Measurements from ENCODE around the gene TBCD.

TBCD gene

GRCh38 chr17:82927311-82927660 lies 175.4 kb downstream of the TBCD start:
- DNase-seq, result no peak
- in situ Hi-C loops (cut with HindIII; ENCODE audit: low pct_ligation_motif_present, low sequenced_read_pairs), result no loop called here
- Histone ChIP-seq H3K27me3 (replicated peaks) (no peaks in the 10 kb centered on the region), H3K27ac (no peak overlapping the region), H3K36me3 (replicated peaks) (peaks cover 30% of the 10 kb centered on the region), H3K4me3 (ENCODE audit: low read depth, low read length) (no peak overlapping the region)
- TF ChIP-seq, protein P1, sequence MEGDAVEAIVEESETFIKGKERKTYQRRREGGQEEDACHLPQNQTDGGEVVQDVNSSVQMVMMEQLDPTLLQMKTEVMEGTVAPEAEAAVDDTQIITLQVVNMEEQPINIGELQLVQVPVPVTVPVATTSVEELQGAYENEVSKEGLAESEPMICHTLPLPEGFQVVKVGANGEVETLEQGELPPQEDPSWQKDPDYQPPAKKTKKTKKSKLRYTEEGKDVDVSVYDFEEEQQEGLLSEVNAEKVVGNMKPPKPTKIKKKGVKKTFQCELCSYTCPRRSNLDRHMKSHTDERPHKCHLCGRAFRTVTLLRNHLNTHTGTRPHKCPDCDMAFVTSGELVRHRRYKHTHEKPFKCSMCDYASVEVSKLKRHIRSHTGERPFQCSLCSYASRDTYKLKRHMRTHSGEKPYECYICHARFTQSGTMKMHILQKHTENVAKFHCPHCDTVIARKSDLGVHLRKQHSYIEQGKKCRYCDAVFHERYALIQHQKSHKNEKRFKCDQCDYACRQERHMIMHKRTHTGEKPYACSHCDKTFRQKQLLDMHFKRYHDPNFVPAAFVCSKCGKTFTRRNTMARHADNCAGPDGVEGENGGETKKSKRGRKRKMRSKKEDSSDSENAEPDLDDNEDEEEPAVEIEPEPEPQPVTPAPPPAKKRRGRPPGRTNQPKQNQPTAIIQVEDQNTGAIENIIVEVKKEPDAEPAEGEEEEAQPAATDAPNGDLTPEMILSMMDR (IDR thresholded peaks at IDR 0.05; ENCODE audit: low read depth, low read length, missing control alignments), result no peak

- Histone ChIP-seq H3K36me3 (replicated peaks) (peaks cover 30% of the 10 kb centered on the region), H3K27me3 (replicated peaks) (no peaks in the 10 kb centered on the region), H3K27ac (no peak overlapping the region), H3K4me3 (ENCODE audit: low read depth, low read length) (no peak overlapping the region)
- TF ChIP-seq, protein P1 (IDR thresholded peaks at IDR 0.05; ENCODE audit: low read depth, low read length, missing control alignments), result no peak
- in situ Hi-C loops (cut with HindIII; ENCODE audit: low pct_ligation_motif_present, low sequenced_read_pairs), result no loop called here
- DNase-seq, result no peak
Observed at GRCh38 chr17:82927661-82928601, 176.1 kb downstream of the TBCD start.

DNA sequence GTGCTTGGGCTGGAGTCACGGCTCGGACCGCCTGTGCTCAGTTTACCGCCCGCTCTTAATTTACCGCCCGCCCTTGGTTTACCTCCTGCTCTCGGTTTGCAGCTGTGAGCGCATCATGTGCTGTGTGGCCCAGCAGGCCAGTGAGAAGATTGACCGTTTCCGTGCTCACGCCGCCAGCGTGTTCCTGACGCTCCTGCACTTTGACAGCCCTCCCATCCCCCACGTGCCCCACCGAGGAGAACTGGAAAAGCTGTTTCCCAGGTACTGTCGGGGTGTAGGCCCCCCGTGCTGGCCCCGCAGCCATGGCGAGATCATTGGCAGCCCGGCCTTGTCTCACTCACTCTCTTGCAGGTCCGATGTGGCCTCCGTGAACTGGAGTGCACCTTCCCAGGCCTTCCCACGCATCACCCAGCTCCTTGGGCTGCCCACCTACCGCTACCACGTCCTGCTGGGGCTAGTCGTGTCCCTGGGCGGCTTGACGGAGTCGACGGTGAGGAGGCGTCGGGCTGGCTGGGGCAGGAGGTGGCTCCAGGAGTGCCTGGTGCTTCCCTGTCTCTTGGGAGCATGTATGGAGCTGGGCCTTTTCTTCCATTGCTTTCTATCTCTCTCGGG lies 177.3 kb downstream of the TBCD start:
- Histone ChIP-seq H3K4me3 (ENCODE audit: low read depth, low read length) (no peak overlapping the region), H3K36me3 (replicated peaks) (peaks cover 30% of the 10 kb centered on the region), H3K27ac (no peak overlapping the region), H3K27me3 (replicated peaks) (no peaks in the 10 kb centered on the region)
- DNase-seq, result no peak
- TF ChIP-seq, protein P1 (IDR thresholded peaks at IDR 0.05; ENCODE audit: low read depth, low read length, missing control alignments), result no peak
- in situ Hi-C loops (cut with HindIII; ENCODE audit: low pct_ligation_motif_present, low sequenced_read_pairs), result no loop called here

GRCh38 chr17:82929676-82930042 lies 177.8 kb downstream of the TBCD start:
- DNase-seq, result no peak
- TF ChIP-seq, protein P1 (IDR thresholded peaks at IDR 0.05; ENCODE audit: low read depth, low read length, missing control alignments), result no peak
- H3K27ac ChIP-seq, result no peak overlapping the region
- in situ Hi-C loops (cut with HindIII; ENCODE audit: low pct_ligation_motif_present, low sequenced_read_pairs), result no loop called here
- H3K4me3 ChIP-seq (ENCODE audit: low read depth, low read length), result no peak overlapping the region
- H3K36me3 ChIP-seq (replicated peaks), result peaks cover 30% of the 10 kb centered on the region
- H3K27me3 ChIP-seq (replicated peaks), result no peaks in the 10 kb centered on the region

DNA sequence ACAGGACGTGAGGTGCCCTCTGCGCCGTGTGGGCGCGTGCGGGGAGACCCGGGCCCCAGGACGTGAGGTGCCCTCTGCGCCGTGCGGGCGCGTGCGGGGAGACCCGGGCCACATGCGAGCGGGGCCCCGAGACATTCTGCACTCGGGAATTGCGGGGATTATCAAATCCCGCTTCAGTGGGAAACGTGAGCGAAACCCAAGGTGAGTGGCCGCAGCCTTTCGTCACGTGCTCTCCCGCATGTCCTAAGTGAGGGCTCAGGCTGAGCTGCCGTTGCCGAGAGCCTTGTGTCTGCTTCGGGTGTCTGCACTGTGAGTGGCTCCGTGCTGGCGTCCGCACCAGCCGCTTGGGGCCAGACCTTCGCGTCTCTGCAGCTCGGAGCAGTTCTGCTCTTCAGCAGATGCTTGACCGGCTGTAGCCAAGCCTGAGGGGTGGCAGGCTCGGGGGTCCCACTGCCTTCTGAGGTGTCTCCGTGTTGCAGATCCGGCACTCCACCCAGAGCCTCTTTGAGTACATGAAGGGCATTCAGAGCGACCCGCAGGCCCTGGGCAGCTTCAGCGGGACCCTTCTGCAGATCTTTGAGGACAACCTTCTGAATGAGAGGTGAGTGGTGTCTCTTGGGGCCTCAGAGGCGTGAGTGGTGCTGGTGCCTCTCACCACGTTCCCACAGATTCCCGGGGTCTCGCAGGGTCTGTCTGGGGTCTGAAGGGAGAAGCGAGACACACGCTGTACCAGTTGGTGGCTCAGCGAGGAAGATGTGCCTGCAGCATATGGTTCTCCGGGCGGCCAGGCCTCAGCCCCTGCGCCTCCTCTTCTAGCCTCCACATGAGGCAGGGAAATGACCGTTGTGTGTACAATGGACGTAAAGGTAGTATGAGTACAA lies 178.4 kb downstream of the TBCD start:
- in situ Hi-C loops (cut with HindIII; ENCODE audit: low pct_ligation_motif_present, low sequenced_read_pairs), result no loop called here
- DNase-seq, result no peak
- TF ChIP-seq, protein P1 (IDR thresholded peaks at IDR 0.05; ENCODE audit: low read depth, low read length, missing control alignments), result no peak
- Histone ChIP-seq H3K4me3 (ENCODE audit: low read depth, low read length) (no peak overlapping the region), H3K36me3 (replicated peaks) (peaks cover 30% of the 10 kb centered on the region), H3K27ac (no peak overlapping the region), H3K27me3 (replicated peaks) (no peaks in the 10 kb centered on the region)
